T-cell (primary cell): ENCODE measurements around the gene ARV1. TPM values are rescaled to one million over a fixed set of nuclear protein-coding genes. Genes with fewer than 3 reads are reported as not detected.

Experiments used
- ATAC-seq, 4 experiments: fragments of 200-7000 bp in 3 of 4; fragments of 150-1000 bp in 1 of 4; cut with Tn5 transposase; replicated peaks in 1 of 4; 1 replicate in 3 of 4; 2 replicates in 1 of 4; pipeline ENCODE4 v1.10.0; 2021; ENCODE audit warnings: moderate library complexity in 3 of 4, mild to moderate bottlenecking in 2 of 4, moderate number of reproducible peaks in 1 of 4
- CTCF ChIA-PET, 2 donors: fragments of 300-600 bp; sonication (Branson Sonifier 250); formaldehyde crosslinking; loops; one replicate each; lab custom pipeline; 2022; ENCODE audit warnings: antibody characterized with exemption in 2 of 2; lab: Charles Lee
- POLR2A ChIA-PET, 2 donors: fragments of 300-600 bp; sonication (Branson Sonifier 250); formaldehyde crosslinking; loops; one replicate each; lab custom pipeline; 2022; ENCODE audit warnings: antibody characterized with exemption in 2 of 2; lab: Charles Lee
- DNase-seq, 35 experiments: peaks; one replicate each; pipeline versions ENCODE4 v3.0.0 to v3.0.0-alpha.2; 2013 to 2023
- H3K27ac ChIP-seq: one replicate; pipeline ENCODE4 v1.5.1; 2013; ENCODE audit warnings: low read length
- H3K27me3 ChIP-seq, 2 experiments: replicated peaks in 1 of 2; 1 replicate in 1 of 2; 2 replicates in 1 of 2; pipeline versions ENCODE4 v1.6.1 to v1.7.0; 2013; ENCODE audit warnings: low read length in 1 of 2, mixed read lengths in 1 of 2; ENCODE audit not compliant: control insufficient read depth in 2 of 2, insufficient read depth in 2 of 2; ENCODE audit errors: extremely low read depth in 1 of 2
- H3K36me3 ChIP-seq, 2 donors: 1 replicate in 1 of 2; 2 replicates in 1 of 2; pipeline versions ENCODE4 v1.6.1 to v1.7.0; 2013; ENCODE audit warnings: low read length in 1 of 2; ENCODE audit not compliant: control insufficient read depth in 2 of 2, insufficient read depth in 1 of 2; ENCODE audit errors: extremely low read depth in 1 of 2
- H3K4me1 ChIP-seq, 2 experiments: 1 replicate in 1 of 2; 2 replicates in 1 of 2; pipeline versions ENCODE4 v1.6.1 to v1.7.0; 2013; ENCODE audit warnings: low read length in 2 of 2, mixed read lengths in 1 of 2; ENCODE audit not compliant: insufficient read depth in 2 of 2, control insufficient read depth in 1 of 2; ENCODE audit errors: extremely low read depth in 1 of 2
- H3K4me3 ChIP-seq, 2 donors: 1 replicate in 1 of 2; 2 replicates in 1 of 2; pipeline versions ENCODE4 v1.5.1 to v1.7.0; 2013; ENCODE audit warnings: mild to moderate bottlenecking in 2 of 2, low read length in 1 of 2, moderate library complexity in 1 of 2; ENCODE audit not compliant: control insufficient read depth in 1 of 2; ENCODE audit errors: extremely low read depth in 1 of 2
- H3K9me3 ChIP-seq: 2 replicates; pipeline ENCODE4 v1.7.0; 2013
- H3K27ac Mint-ChIP-seq, 2 donors: one replicate each; pipeline ENCODE4 v1.8.0; 2020 to 2021; ENCODE audit warnings: mild to moderate bottlenecking in 2 of 2, mixed read lengths in 2 of 2
- H3K27me3 Mint-ChIP-seq, 2 donors: one replicate each; pipeline ENCODE4 v1.8.0; 2021 to 2022; ENCODE audit warnings: mixed read lengths in 2 of 2
- H3K36me3 Mint-ChIP-seq: one replicate; pipeline ENCODE4 v1.8.0; 2021; ENCODE audit warnings: mixed read lengths
- H3K4me1 Mint-ChIP-seq, 3 donors: one replicate each; pipeline ENCODE4 v1.8.0; 2020 to 2022; ENCODE audit warnings: mixed read lengths in 3 of 3, mild to moderate bottlenecking in 1 of 3
- H3K4me3 Mint-ChIP-seq, 3 donors: one replicate each; pipeline ENCODE4 v1.8.0; 2020 to 2022; ENCODE audit warnings: mild to moderate bottlenecking in 3 of 3, mixed read lengths in 3 of 3, moderate library complexity in 3 of 3
- H3K9me3 Mint-ChIP-seq, 3 donors: one replicate each; pipeline ENCODE4 v1.8.0; 2020 to 2022; ENCODE audit warnings: mixed read lengths in 3 of 3
- WGBS: methylation state at CpG from one replicate; pipeline ENCODE4 v1.1.5; 2013; ENCODE audit warnings: missing lambda C conversion rate; ENCODE audit not compliant: insufficient coverage; 5-methylcytosine and 5-hydroxymethylcytosine counted together
- total RNA-seq, 35 experiments: library from RNA in 6 of 35; stranded (reverse) in 6 of 35; fragments of 120-200 nt in 1 of 35; gene quantifications; one replicate each; pipeline versions ENCODE4 v1.2.1 to v1.2.4 and lab custom pipeline; 2013 to 2026

The ARV1 gene
- total RNA-seq, 5 donors from 2014 or later (not counting 1 experiment from before 2014, with no cell fraction given): 6.7 to 13.2 (median 10.0) TPM

DNA sequence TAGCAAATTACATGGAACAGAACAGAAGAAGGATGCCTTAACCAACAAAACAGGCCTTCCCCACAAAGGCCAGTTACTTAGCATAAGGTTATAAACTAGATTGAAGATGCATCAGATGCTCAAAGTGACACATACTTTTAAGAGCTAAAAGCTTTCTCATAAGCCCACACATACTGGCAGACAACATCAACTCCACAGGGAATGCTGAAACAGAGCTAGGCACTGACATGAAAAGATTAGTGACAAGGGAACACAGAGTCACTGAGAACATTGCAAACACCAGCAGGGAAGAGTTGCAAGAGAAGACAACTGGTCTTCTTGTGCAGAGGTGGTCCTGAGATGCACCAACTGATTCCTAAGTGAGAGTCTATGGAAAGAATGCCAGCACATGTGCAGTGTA, 7.1 kb upstream of the ARV1 start:
- POLR2A ChIA-PET: no interaction called here
- no peak overlapping the region for H3K4me3 ChIP-seq
- peak overlapping the region; percentile 73 for H3K27ac ChIP-seq

GRCh38 chr1:230972855-230973271, 6.0 kb upstream of the ARV1 start:
- DNase-seq (peak; percentile 32 to 86 (median 68)), ATAC-seq (peak; percentile 90 to 92 (median 91))
- Mint-ChIP-seq H3K4me3 (peak overlapping the region in 2 of 3 donors; percentile 47 to 70), H3K9me3 (no peaks in the 10 kb centered on the region), H3K4me1 (peaks cover 75 to 83% (median 83%) of the 10 kb centered on the region in 3 donors), H3K27ac (peak overlapping the region; percentile 68 to 87), H3K27me3 (no peaks in the 10 kb centered on the region), H3K36me3 (peaks cover 13% of the 10 kb centered on the region)
- Histone ChIP-seq H3K4me3 (no peak overlapping the region), H3K36me3 (peaks cover 0 to 11% of the 10 kb centered on the region in 2 donors), H3K9me3 (no peaks in the 10 kb centered on the region), H3K4me1 (peaks cover 51 to 60% of the 10 kb centered on the region in 2 experiments), H3K27me3 (no peaks in the 10 kb centered on the region), H3K27ac (peak overlapping the region; percentile 73)
- WGBS: no CpG with 5 or more reads among the region's 1 CpG
- CTCF ChIA-PET: no interaction called here
- POLR2A ChIA-PET: interaction anchor here in 1 of 2 donors (0.6 kb wide), 2 partner anchors 16 to 376 kb away, joined by 3 read pairs; no protein-coding TSS in a partner anchor

More for the DNA sequence above, 7.1 kb upstream of the ARV1 start:
- peaks cover 0 to 13% of the 10 kb centered on the region in 2 donors for H3K36me3 ChIP-seq
- H3K9me3 Mint-ChIP-seq: no peaks in the 10 kb centered on the region
- CTCF ChIA-PET: interaction anchor here in 1 of 2 donors (0.7 kb wide), 1 partner anchor 13 kb away, joined by 4 read pairs; no protein-coding TSS in a partner anchor
- H3K36me3 Mint-ChIP-seq: peaks cover 13% of the 10 kb centered on the region
- no peak for ATAC-seq
- H3K4me1 Mint-ChIP-seq: peaks cover 67 to 76% (median 74%) of the 10 kb centered on the region in 3 donors
- H3K27me3 Mint-ChIP-seq: no peaks in the 10 kb centered on the region
- no peaks in the 10 kb centered on the region for H3K27me3 ChIP-seq
- no peak for DNase-seq
- peaks cover 43 to 50% of the 10 kb centered on the region in 2 experiments for H3K4me1 ChIP-seq
- H3K27ac Mint-ChIP-seq: peak overlapping the region; percentile 12 to 87
- H3K4me3 Mint-ChIP-seq: peak overlapping the region in 1 of 3 donors; percentile 70
- no peaks in the 10 kb centered on the region for H3K9me3 ChIP-seq

DNA sequence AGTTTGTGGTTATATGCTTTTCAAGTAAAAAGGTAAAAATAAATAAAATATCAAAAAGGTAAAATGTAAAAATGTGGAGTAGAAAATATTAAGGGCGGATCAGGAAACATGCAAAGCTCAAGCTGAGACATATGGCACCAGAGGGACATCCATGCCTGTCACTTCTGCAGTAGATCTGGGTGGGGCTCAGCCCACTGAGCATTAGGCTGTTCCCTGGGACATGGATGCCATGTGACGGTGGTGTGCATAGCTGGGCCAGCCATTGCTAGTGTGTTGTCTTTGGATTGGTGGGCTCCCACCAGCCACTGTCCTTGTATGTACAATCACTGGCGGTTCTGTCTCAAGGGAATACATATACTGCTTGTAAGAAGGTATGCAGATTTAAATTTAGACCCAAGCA, 3.3 kb upstream of the ARV1 start:
- no peaks in the 10 kb centered on the region for H3K27me3 ChIP-seq

GRCh38 chr1:230976360-230976759, 2.5 kb upstream of the ARV1 start:
- WGBS: 80% methylated on average over 1 of the region's 4 CpGs
- peak overlapping the region; percentile 54 to 95 for H3K27ac Mint-ChIP-seq
- Histone ChIP-seq H3K27ac (no peak overlapping the region), H3K36me3 (peaks cover 0 to 13% of the 10 kb centered on the region in 2 donors), H3K4me3 (no peak overlapping the region), H3K4me1 (peaks cover 65 to 66% of the 10 kb centered on the region in 2 experiments), H3K9me3 (no peaks in the 10 kb centered on the region), H3K27me3 (no peaks in the 10 kb centered on the region)
- H3K27me3 Mint-ChIP-seq: no peaks in the 10 kb centered on the region
- DNase-seq: peak in 1 of 35 experiments; percentile 4
- peaks cover 9% of the 10 kb centered on the region for H3K36me3 Mint-ChIP-seq
- ChIA-PET CTCF (interaction anchor here in 1 of 2 donors (0.6 kb wide), 1 partner anchor 19 kb away, joined by 3 read pairs; no protein-coding TSS in a partner anchor), POLR2A (no interaction called here)
- ATAC-seq: no peak
- H3K4me3 Mint-ChIP-seq: peak overlapping the region in 2 of 3 donors; percentile 25 to 49
- peaks cover 58 to 62% (median 62%) of the 10 kb centered on the region in 3 donors for H3K4me1 Mint-ChIP-seq
- H3K9me3 Mint-ChIP-seq: no peaks in the 10 kb centered on the region

More for the DNA sequence above, 3.3 kb upstream of the ARV1 start:
- WGBS: 100% methylated on average over 1 of the region's 3 CpGs
- peaks cover 0 to 13% of the 10 kb centered on the region in 2 donors for H3K36me3 ChIP-seq
- POLR2A ChIA-PET: no interaction called here
- Mint-ChIP-seq H3K9me3 (no peaks in the 10 kb centered on the region), H3K4me3 (no peak overlapping the region), H3K36me3 (peaks cover 9% of the 10 kb centered on the region), H3K27me3 (no peaks in the 10 kb centered on the region), H3K4me1 (peaks cover 59 to 64% (median 63%) of the 10 kb centered on the region in 3 donors), H3K27ac (peak overlapping the region; percentile 5 to 95)
- no peaks in the 10 kb centered on the region for H3K9me3 ChIP-seq
- H3K4me1 ChIP-seq: peaks cover 64 to 68% of the 10 kb centered on the region in 2 experiments
- H3K27ac ChIP-seq: no peak overlapping the region
- no peak for DNase-seq
- CTCF ChIA-PET: no interaction called here
- no peak for ATAC-seq
- H3K4me3 ChIP-seq: no peak overlapping the region

DNA sequence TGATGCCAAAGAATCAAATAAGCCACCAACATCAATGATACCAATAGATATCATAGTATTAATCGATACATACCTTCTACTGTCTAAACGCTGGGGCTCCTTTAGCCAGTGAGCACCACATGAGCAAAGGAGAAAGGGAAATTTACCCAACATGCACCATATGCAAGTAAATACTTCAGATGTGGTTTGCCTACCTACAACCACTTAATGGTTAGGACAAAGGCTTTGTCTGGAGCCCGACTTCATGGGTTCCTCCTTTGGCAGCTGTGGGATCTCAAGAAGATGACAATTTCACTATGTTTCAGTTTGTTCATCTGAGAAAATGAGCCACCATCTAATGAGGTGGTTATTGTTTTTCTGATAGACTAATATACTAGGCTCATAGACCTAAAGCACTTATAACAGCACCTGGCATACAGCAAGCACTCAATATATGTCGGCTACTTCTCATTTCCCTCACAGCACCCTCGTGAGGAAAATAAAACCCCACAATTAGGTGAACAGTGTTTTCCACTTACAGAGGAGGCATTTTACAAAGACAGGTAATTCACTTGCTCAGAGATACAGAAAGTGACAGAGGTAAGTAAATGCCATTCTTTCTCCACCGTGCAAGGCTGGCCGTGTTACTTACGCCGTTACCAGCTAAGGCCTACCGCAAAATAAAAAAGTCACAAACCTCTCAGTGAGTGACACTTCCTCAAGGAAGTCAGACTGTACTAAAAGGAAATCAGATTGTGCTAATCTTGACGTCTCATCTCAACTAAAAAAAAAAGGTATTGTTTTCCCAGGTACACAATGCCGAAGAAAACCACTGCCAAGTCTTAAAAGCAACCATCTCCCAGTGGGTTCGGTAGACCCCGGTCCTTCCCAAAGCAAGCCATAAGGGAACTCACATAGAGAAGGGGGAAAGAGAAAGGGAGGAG, 1.8 kb upstream of the ARV1 start:
- Mint-ChIP-seq H3K36me3 (peaks cover 9% of the 10 kb centered on the region), H3K9me3 (no peaks in the 10 kb centered on the region), H3K27ac (peak overlapping the region; percentile 95 to 98), H3K27me3 (no peaks in the 10 kb centered on the region), H3K4me3 (peak overlapping the region in 2 of 3 donors; percentile 92 to 95), H3K4me1 (peaks cover 51 to 55% (median 54%) of the 10 kb centered on the region in 3 donors)
- DNase-seq (peak in 34 of 35 experiments; percentile 9 to 80 (median 34)), ATAC-seq (peak in 3 of 4 experiments; percentile 3 to 37 (median 5))
- Histone ChIP-seq H3K4me1 (peaks cover 60% of the 10 kb centered on the region in 2 experiments), H3K9me3 (no peaks in the 10 kb centered on the region), H3K4me3 (peak overlapping the region; percentile 73 to 77), H3K27ac (peak overlapping the region; percentile 66), H3K36me3 (peaks cover 0 to 13% of the 10 kb centered on the region in 2 donors), H3K27me3 (no peaks in the 10 kb centered on the region)
- ChIA-PET POLR2A (interaction anchor here in 1 of 2 donors (0.7 kb wide), 1 partner anchor 43 kb away, joined by 4 read pairs; no protein-coding TSS in a partner anchor), CTCF (interaction anchor here in 1 of 2 donors (0.6 to 0.7 kb wide), 3 partner anchors 8 to 1162 kb away, joined by 3 read pairs; no protein-coding TSS in a partner anchor)
- WGBS: 12% methylated on average over 5 of the region's 14 CpGs
